Right ventricle myocardium superior (tissue), 1 donor: Measurements from ENCODE around the gene NPEPL1. TPM values are rescaled to one million over a fixed set of nuclear protein-coding genes. Genes with fewer than 3 reads are reported as not detected.
A peak's percentile ranks its signal among the peaks of the same experiment; 100 is the strongest.

Experiments used
- ATAC-seq: fragments of 200-7000 bp; cut with Tn5 transposase; one replicate; pipeline ENCODE4 v1.9.1; 2020; ENCODE audit warnings: mild to moderate bottlenecking; ENCODE audit not compliant: poor library complexity
- DNase-seq: peaks from one replicate; pipeline ENCODE4 v3.0.0-alpha.2; 2020
- intact Hi-C: fragments of 100-400 bp; cut with DNase I; formaldehyde crosslinking; loops from one replicate; pipeline ENCODE4 v1.11.2; 2022
- total RNA-seq: library from RNA; stranded (reverse); fragmentation: NEBNext Ultra II Directional; extraction: Animal tissue kit (Norgen Biotek cat#: 25700); gene quantifications from one replicate; pipeline ENCODE4 v1.2.1, GENCODE V29; 2021
- donor health status: DM: no; HTN: yes; CAD: no; lungs with severe emphysema.

Gene NPEPL1
- total RNA-seq, 1 donor from 2014 or later, result 24.4 TPM

DNA sequence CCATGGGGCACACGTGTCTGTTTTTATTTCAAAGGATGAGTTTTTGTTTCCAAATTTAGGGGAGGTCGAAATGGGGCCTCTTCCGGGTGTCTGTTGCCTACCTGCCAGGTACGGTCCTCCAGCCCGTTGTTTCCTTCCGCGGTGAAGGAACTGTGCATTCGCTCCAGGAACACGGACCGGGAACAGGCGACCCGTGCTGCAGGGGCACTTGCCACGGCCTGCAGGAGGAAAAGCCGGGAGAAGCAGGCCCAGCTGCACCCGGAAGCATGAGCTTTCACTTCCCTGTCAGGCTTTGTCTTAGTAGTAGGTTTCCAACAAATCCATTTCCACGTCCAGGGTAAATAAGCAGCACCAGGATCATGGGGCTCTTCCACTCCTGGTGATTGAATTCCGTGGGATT lies 17.0 kb upstream of the NPEPL1 start:
- ATAC-seq, result no peak
- DNase-seq, result no peak
- intact Hi-C loops, result no loop called here

GRCh38 chr20:58676161-58676560 lies 16.4 kb upstream of the NPEPL1 start:
- no peak for ATAC-seq
- intact Hi-C loops, result no loop called here

DNA sequence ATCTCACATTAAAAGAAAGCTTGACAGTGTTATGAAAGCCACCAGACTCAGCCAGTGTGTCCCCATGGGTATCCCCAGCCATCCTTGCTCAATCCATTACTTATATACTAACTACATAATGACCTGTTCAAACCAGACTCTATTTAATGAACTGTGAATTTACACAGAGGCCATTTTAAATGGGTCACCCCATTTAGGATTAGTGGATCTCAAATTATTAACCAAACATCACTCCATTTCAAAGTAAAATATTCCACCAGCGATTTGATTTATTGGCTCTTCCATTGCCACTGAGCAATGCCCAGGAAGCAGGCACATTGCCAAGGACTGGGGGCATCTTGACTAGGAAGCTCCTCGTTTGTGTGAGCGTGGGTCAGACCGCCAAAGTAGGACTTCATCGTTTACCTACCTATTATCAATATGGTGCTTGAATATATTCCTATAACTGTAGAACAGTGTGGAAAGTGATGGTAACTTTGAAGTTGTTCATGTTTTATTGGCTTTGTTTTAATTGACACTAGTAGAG lies 15.5 kb upstream of the NPEPL1 start:
- DNase-seq (no peak), ATAC-seq (no peak)
- intact Hi-C loops, result no loop called here

More at GRCh38 chr20:58676161-58676560, 16.4 kb upstream of the NPEPL1 start:
- DNase-seq, result no peak

DNA sequence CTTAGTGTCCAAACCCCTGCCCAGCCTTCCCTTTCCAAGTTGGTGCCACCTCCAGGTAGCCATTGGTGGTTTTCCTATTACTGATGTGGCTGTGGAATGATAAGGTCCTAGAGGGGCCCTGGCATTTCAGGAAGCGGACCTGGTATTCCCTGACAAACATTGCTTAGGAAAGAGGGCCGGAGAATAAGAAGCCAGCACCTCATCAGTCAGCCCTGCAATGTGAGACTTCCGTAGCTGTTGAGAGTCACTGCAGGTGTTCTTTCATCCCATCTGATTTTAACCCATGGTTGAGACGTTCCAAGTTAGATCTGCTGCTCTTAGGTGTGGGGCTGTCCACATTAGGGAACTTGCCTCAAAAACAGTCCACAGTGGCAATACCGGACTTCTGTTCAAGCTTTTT lies 14.8 kb upstream of the NPEPL1 start:
- no peak for DNase-seq
- intact Hi-C loops, result no loop called here
- no peak for ATAC-seq

DNA sequence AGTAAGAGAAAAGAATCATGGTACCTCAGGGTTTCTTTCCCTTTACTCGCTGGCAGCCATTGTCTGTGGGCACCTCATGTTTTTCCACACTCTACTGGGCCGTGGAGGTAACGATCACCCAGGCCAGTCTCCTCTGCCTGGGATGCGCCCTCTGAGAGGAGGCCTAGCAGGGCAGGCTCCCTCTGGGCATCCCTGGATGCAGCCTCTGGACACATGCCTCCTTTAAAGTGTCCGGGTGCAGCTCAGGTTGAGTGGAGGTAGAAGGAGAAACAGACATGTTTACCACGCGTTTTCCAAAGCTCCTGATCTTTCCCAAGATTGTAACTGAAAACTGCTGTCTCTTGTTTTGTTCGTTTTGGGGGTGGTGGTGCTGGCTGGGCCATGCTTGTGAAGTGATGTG lies 13.8 kb upstream of the NPEPL1 start:
- ATAC-seq (no peak), DNase-seq (no peak)
- intact Hi-C loops, result no loop called here

GRCh38 chr20:58682656-58683531 lies 9.7 kb upstream of the NPEPL1 start:
- ATAC-seq (no peak), DNase-seq (no peak)
- intact Hi-C loops, result no loop called here

GRCh38 chr20:58684291-58684690 lies 8.3 kb upstream of the NPEPL1 start:
- DNase-seq (no peak), ATAC-seq (no peak)
- intact Hi-C loops, result no loop called here

GRCh38 chr20:58685988-58686387 lies 6.6 kb upstream of the NPEPL1 start:
- ATAC-seq (no peak), DNase-seq (no peak)
- intact Hi-C loops, result no loop called here

- ATAC-seq (no peak), DNase-seq (no peak)
- intact Hi-C loops, result no loop called here
Measured at GRCh38 chr20:58688414-58688813, 4.2 kb upstream of the NPEPL1 start.

DNA sequence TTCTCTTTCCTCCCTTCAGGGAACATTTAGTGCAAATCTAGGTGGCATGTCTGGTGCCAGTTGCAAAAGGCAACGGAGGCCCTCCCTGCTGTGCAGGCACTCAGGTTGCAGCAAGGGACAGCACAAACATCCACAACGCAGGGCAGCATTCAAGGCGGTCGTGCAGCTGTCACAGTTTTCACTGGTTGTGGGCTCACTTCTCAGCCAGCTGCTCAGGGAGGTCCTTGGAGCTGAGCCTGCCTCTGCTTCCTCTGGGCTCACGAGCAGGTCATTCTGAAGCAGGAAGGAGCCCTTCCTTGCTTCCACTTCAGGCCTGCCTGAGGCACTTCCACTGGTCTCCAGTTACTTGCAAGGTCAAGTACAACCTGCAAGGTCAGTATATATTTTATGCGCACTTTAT lies 3.8 kb upstream of the NPEPL1 start:
- ATAC-seq (no peak), DNase-seq (no peak)
- intact Hi-C loops, result no loop called here

DNA sequence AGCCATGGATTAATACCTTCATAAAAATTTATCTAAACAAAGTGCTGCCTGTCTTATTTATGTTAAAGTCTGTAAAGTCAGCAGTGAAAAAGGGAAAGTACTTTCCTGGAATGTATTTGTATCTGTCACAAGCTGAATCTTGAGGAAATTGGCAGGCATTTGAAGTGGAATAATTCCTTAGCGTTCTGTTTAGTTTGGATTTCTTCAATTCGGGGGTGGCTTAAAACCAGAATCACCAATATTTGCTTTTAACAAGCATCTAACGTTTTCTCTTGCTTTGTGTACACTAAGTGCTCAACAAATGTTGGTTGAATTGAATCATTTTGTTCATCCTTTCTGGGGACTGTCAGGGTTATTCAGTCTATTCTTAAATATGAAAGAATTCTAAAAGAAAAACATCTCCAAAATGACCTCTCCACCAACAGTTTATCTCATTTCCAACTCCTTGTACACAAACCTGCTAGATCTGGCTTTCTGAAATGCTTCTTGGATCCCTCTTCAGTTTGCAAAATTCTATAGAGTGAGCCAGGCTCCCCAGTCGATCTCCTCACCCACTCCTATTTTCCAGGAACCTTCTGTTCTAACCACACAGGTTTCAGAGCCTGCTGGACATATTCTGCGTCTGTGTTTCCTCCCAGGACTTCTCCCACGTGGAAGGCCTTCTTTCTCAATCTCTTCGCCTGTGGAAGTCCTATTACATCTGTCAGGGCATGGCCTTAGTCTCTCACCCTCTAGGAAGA lies 2.0 kb upstream of the NPEPL1 start:
- DNase-seq (no peak), ATAC-seq (peak; percentile 22)
- intact Hi-C loops, result no loop called here

DNA sequence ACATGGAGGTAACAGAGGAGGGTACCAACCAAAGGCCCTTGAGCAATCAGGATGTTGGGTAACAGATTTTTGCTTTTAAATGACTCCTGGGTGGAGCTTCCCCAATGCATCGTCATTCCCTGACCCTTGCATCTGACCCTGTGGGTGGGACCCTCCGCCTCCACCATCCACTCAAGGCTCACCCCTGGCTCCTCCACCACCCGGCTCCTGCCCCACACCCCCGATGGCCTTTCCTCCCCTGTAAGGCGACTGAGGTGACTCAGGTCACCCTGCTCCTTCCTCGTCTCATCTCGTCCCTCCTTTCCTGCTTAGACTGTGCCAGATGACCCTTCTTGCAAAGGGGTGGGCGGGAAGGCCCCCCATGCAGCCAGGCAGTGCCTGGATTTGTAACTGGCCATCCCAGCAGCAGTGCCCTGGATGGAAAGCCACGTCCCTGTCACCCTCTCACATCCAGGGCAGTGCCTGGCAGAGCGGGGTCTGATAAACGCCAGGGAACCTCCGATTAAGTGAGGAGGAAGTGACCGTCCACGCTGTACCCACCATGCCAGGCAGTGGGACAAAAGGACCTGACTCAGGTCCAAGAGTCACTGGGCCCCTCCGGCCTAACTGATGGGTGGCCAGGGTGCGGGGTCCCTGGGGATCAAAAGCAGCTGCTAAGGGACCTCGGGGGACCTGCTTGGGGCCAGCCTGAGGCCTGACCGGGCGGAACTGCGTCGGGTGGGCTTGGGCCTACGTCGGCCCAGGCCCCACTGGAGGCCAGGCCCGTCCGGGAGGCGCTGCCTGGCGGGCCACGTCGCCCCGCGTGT lies 624 bp upstream of the NPEPL1 start:
- DNase-seq (peak; percentile 75), ATAC-seq (peak; percentile 51)
- intact Hi-C loops, result no loop called here

- intact Hi-C loops, result no loop called here
- DNase-seq (peak; percentile 50), ATAC-seq (peak; percentile 16)
Measured at GRCh38 chr20:58693226-58694006, 816 bp downstream of the NPEPL1 start.

GRCh38 chr20:58694241-58695083 lies 1.9 kb downstream of the NPEPL1 start:
- DNase-seq, result peak; percentile 37
- intact Hi-C loops, result no loop called here
- ATAC-seq, result no peak

- ATAC-seq, result no peak
- intact Hi-C loops, result no loop called here
- DNase-seq, result peak; percentile 27
Measured at GRCh38 chr20:58695084-58695722, 2.6 kb downstream of the NPEPL1 start.

- peak; percentile 33 for DNase-seq
- intact Hi-C loops, result no loop called here
- no peak for ATAC-seq
Measured at GRCh38 chr20:58695895-58696375, 3.3 kb downstream of the NPEPL1 start.

DNA sequence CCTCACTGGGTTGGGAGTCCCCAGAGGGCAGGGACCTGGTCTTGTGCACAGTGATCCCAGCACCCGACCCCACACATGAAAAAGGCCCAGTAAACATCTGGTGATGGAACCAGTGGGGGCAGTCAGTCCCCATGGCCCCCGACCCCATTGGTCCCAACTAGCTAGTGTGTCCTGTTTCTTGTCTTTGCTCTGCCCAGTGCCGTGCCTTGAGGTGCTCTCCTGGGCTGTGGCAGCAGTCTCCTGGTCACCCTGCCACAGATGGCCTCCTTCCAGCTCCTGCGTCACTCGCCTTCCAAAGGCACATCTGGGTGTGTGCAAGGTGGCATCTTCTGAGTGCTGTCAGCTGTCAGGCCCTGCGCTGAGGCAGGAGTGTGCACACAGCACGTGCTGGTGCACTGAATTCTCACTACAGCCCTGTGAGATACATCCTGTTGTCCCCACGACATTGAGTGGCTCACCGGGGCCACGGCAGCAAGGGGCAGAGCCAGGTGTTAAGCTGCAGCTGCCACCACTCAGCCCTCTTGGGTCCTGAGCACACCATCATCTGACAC lies 3.9 kb downstream of the NPEPL1 start:
- DNase-seq, result peak; percentile 18
- intact Hi-C loops, result no loop called here

More for the DNA sequence above, 3.9 kb downstream of the NPEPL1 start:
- ATAC-seq, result no peak
